Measurements from ENCODE around the gene CLEC2L.

Gene CLEC2L

DNA sequence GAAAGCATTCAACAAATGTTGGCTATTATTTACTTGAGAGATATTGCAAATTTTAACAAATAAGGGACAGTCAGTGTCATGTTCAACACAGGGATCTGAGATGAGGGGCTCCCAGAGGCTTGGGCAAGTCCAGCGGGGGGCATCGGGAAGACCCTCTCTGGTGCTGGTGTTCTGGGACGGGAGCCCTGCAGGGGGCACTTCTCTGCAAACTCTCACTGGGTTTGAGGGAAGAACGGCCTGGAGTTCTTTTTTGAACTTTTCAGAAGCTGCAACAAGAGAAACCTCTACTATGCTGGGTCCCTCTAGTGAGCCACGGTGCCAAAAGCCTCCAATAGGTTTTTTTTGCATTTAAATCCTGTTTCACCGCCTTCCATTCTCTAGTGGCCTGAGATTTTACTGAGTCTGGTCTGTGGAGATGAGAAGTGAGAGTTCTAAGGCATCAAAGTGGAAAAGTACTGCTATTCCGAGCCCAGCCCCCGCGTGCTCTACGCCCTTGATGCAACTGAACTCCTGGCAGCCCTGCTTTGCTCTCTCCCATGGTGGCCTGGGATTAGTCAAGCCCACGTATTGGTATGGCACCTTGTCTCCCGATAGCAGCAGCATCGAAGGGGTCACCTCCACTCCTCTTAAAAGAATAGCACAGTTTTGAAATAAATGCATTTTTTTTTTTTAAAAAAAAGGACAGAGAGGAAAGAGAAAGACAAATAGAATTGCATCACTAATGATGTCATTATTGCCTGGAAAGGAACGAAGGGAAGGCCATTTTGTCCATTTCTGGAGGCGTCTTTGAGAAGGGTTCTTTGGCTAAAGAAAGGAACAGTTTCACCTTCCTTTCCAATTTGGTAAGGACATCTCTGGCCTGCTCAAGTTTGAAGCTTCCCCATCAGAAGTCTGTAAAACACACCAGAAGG is 43.5 kb downstream of the CLEC2L start:
- ChIA-PET CTCF (no interaction called here), POLR2A (ENCODE audit: low non-redundant PET) (no interaction called here)
- H3K27ac ChIP-seq = no peak overlapping the region
- TF ChIP-seq, protein P1, sequence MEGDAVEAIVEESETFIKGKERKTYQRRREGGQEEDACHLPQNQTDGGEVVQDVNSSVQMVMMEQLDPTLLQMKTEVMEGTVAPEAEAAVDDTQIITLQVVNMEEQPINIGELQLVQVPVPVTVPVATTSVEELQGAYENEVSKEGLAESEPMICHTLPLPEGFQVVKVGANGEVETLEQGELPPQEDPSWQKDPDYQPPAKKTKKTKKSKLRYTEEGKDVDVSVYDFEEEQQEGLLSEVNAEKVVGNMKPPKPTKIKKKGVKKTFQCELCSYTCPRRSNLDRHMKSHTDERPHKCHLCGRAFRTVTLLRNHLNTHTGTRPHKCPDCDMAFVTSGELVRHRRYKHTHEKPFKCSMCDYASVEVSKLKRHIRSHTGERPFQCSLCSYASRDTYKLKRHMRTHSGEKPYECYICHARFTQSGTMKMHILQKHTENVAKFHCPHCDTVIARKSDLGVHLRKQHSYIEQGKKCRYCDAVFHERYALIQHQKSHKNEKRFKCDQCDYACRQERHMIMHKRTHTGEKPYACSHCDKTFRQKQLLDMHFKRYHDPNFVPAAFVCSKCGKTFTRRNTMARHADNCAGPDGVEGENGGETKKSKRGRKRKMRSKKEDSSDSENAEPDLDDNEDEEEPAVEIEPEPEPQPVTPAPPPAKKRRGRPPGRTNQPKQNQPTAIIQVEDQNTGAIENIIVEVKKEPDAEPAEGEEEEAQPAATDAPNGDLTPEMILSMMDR (conservative IDR thresholded peaks at IDR 0.05; ENCODE audit: low read depth) = no peak
- DNase-seq (ENCODE audit: low spot score) = no peak

DNA sequence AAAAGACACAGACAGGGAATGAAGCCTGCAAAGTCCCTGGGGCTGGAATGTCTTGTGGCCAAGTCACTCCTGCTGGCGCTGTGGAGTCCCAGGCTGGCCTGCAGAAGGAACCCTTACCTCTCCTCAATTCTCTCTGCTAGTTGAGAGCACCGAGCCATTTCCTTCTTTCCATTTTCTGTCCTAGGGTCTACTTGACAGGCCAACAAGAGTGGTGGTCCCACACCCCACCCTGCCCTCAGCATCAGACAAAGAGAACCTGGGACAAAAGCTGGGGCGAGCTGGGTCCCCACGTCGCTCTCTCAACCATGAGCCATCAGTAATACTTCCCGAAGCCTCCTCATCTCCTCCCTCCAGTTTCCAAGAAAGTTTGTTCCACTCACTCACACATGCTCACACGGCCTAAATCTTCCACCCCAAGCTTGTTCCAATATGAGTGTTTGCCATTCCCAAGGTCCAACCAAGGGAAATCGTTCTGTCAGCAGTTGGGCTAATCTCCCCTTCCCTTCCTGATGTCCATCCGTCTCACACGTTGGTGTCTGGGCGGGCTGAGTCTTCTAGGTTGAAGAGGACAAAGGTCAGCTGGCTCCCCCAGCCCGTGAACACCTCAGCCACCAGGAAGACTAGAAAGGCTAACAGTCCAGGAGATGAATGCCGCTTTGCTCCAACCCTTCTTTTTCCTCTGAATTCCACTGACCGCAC is 44.3 kb downstream of the CLEC2L start:
- CTCF ChIA-PET = interaction anchor here (0.7 kb wide), 1 partner anchor 1429 kb away, joined by 6 read pairs; no protein-coding TSS in a partner anchor
- no peak for DNase-seq (ENCODE audit: low spot score)
- H3K27ac ChIP-seq = no peak overlapping the region
- TF ChIP-seq, protein P1 (conservative IDR thresholded peaks at IDR 0.05; ENCODE audit: low read depth) = no peak
- POLR2A ChIA-PET (ENCODE audit: low non-redundant PET) = no interaction called here

DNA sequence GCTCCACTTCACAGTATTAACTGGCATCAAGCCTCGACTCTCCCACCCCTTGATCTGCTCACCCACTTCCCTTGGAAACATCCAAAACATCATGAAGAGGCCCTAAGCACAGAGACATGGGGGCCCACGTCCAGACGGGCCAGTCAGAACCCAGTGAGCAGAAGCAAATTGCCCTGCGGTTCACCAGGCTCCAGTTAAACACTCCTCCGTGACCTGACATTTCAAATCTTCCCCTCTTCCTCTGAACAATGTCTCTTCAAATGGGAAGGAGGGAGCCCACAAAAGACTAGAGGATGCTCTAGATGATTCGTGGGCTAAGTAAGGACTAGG is 44.8 kb downstream of the CLEC2L start:
- ChIA-PET CTCF (interaction anchor here (0.7 kb wide), 1 partner anchor 1429 kb away, joined by 6 read pairs; no protein-coding TSS in a partner anchor), POLR2A (ENCODE audit: low non-redundant PET) (interaction anchor here (0.6 kb wide), 1 partner anchor 85 kb away, joined by 3 read pairs; no protein-coding TSS in a partner anchor)
- DNase-seq (ENCODE audit: low spot score) = no peak
- no peak overlapping the region for H3K27ac ChIP-seq
- TF ChIP-seq, protein P1 (conservative IDR thresholded peaks at IDR 0.05; ENCODE audit: low read depth) = no peak

DNA sequence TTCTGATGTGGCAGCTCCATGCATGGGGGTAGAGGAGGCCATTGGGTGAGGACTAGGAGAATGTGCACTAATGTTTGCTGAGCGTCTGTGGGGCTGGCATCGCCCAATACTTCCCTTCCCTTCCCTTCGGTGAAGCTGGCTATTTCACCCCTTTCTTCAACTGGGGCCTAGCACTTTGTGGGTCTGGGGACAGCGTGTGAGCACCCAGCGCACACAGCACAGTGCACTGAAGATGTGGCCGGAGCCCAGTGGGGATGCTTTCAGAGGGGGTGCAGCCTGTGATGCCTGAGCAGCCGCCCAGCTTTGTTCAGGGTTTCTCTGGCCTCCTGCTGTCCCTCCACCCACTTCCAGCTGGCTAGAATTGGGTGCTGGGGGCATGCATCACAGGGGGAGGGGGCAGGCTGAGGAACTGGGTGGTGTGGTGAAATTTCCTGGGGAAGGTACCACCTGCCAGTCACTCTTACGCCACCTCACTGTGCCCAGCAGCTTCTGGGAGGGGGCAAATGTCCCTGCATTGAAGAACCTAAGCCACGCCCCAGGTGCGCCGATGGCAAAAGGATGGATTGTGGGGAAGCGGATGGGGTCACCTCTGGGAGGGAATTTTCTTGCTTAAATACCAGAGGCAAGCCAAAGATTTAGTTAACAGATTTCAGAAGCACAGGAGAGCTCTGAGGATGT is 45.5 kb downstream of the CLEC2L start:
- DNase-seq (ENCODE audit: low spot score) = no peak
- TF ChIP-seq, protein P1 (conservative IDR thresholded peaks at IDR 0.05; ENCODE audit: low read depth) = no peak
- CTCF ChIA-PET = no interaction called here
- no peak overlapping the region for H3K27ac ChIP-seq
- POLR2A ChIA-PET (ENCODE audit: low non-redundant PET) = interaction anchor here (0.6 kb wide), 1 partner anchor 86 kb away, joined by 3 read pairs; no protein-coding TSS in a partner anchor

DNA sequence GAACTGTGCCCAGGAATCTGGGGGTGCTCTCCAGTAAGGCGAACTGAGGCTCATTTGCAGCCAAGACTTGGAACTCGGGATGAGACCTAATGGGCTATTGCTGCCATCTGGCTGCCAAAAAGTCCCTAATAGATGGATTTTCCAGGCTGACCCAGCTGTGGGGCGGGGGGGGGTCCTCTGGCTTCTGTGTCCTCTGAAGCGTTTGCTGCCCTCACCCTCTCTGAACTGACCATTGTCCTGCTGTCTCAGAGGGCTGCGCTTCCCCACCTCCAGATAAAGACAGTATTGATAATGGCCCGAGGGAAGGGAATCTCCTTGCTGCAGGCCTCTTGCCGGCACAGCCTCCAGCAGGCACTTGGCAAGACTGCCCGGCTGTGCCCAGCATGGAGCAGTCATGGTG is 46.6 kb downstream of the CLEC2L start:
- DNase-seq (ENCODE audit: low spot score) = no peak
- POLR2A ChIA-PET (ENCODE audit: low non-redundant PET) = no interaction called here
- TF ChIP-seq, protein P1 (conservative IDR thresholded peaks at IDR 0.05; ENCODE audit: low read depth) = no peak
- CTCF ChIA-PET = interaction anchor here (0.7 to 1.2 kb wide), 2 partner anchors 15 to 326 kb away, joined by 3 read pairs; no protein-coding TSS in a partner anchor
- no peak overlapping the region for H3K27ac ChIP-seq

DNA sequence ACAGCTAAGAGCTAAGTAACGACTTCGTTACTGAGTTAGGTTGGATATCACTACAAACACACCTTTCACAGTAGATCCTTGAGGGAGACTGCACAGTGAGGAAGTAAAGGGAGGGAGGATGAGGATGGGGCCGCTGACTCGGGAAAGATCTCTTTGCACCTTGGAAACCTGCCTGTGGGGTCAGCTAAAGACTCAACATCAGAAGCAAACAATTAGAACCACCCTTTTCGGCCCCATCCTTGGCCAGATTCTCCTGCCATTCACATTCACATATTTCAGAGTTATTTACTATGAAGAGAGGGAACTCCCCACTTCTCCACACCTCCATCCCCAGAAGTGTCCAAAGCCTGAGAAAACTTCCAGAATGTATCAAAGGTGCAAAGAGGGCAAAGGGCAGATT is 47.1 kb downstream of the CLEC2L start:
- ChIA-PET CTCF (interaction anchor here (0.7 to 1.2 kb wide), 2 partner anchors 15 to 325 kb away, joined by 3 read pairs; no protein-coding TSS in a partner anchor), POLR2A (ENCODE audit: low non-redundant PET) (no interaction called here)

More for the DNA sequence above, 47.1 kb downstream of the CLEC2L start:
- DNase-seq (ENCODE audit: low spot score) = no peak
- TF ChIP-seq, protein P1 (conservative IDR thresholded peaks at IDR 0.05; ENCODE audit: low read depth) = no peak
- no peak overlapping the region for H3K27ac ChIP-seq

Measured in RWPE1 (cell line).